HEK293 (cell line): ENCODE results near the gene TOPAZ1.

Experiments
- CTCF ChIA-PET: fragments of 350-600 bp; formaldehyde crosslinking; extraction: SDS; loops from one replicate; lab custom pipeline; 2021; ENCODE audit warnings: antibody characterized with exemption; lab: Yijun Ruan, JAX
- POLR2A ChIA-PET: fragments of 300-600 bp; formaldehyde crosslinking; extraction: SDS; loops from one replicate; lab custom pipeline; 2020; ENCODE audit warnings: antibody characterized with exemption, inconsistent platforms; lab: Yijun Ruan, JAX
- H3K27ac ChIP-seq: fragments of 200-500 bp; sonication (Bioruptor generic); 2 replicates; pipeline ENCODE4 v1.5.1; 2014; ENCODE audit warnings: low read depth, low read length, control low read depth, inconsistent platforms; ENCODE audit errors: extremely low read depth
- H3K36me3 ChIP-seq, 2 experiments: fragments of 200-500 bp in 1 of 2; sonication (Bioruptor generic) in 1 of 2; 1 replicate in 1 of 2; 2 replicates in 1 of 2; pipeline ENCODE4 v1.5.1; 2014 to 2017; ENCODE audit warnings: inconsistent platforms in 2 of 2, low read length in 2 of 2; ENCODE audit not compliant: control insufficient read depth in 2 of 2, insufficient read depth in 1 of 2
- H3K4me1 ChIP-seq: fragments of 200-500 bp; sonication (Bioruptor generic); 2 replicates; pipeline ENCODE4 v1.5.1; 2014; ENCODE audit warnings: mild to moderate bottlenecking, low read length, inconsistent platforms; ENCODE audit not compliant: control insufficient read depth, insufficient read depth
- H3K4me3 ChIP-seq: 2 replicates; pipeline ENCODE4 v1.5.1; 2011; ENCODE audit warnings: low read depth, mild to moderate bottlenecking, control low read depth, low read length, moderate library complexity
- H3K9me3 ChIP-seq: fragments of 200-500 bp; sonication (Bioruptor generic); 2 replicates; pipeline ENCODE4 v1.5.1; 2014; ENCODE audit warnings: low read depth, low read length, inconsistent platforms; ENCODE audit not compliant: control insufficient read depth, insufficient read depth
- SETDB1 ChIP-seq: IDR thresholded peaks from one replicate; pipeline ENCODE4 v1.6.1; 2017; ENCODE audit warnings: mild to moderate bottlenecking, low read length, moderate library complexity, mixed read lengths; ENCODE audit not compliant: insufficient read length
- TSHZ1 ChIP-seq: fragments of 450-650 bp; formaldehyde crosslinking; IDR thresholded peaks from 2 replicates; pipeline ENCODE4 v1.5.1; 2016; ENCODE audit warnings: missing biosample characterization, missing genetic modification characterization, borderline replicate concordance
- ZBTB7A ChIP-seq: fragments of 450-650 bp; formaldehyde crosslinking; IDR thresholded peaks from 2 replicates; pipeline ENCODE4 v1.5.1; 2016; ENCODE audit warnings: low read depth, missing biosample characterization, missing genetic modification characterization
- ZFP3 ChIP-seq: fragments of 450-650 bp; formaldehyde crosslinking; IDR thresholded peaks from 2 replicates; pipeline ENCODE4 v1.5.1; 2016; ENCODE audit warnings: low read depth, missing biosample characterization, missing genetic modification characterization
- ZFP69B ChIP-seq: fragments of 450-650 bp; formaldehyde crosslinking; IDR thresholded peaks from 2 replicates; pipeline ENCODE4 v1.5.1; 2016; ENCODE audit warnings: missing biosample characterization, missing genetic modification characterization
- ZNF133 ChIP-seq: fragments of 450-650 bp; formaldehyde crosslinking; IDR thresholded peaks from 2 replicates; pipeline ENCODE4 v1.5.1; 2016; ENCODE audit warnings: missing biosample characterization, missing genetic modification characterization
- ZNF140 ChIP-seq: fragments of 450-650 bp; formaldehyde crosslinking; IDR thresholded peaks from 2 replicates; pipeline ENCODE4 v1.5.1; 2016; ENCODE audit warnings: missing biosample characterization, missing genetic modification characterization
- ZNF366 ChIP-seq: fragments of 450-650 bp; formaldehyde crosslinking; conservative IDR thresholded peaks from 2 replicates; pipeline ENCODE4 v1.5.1; 2016; ENCODE audit warnings: missing biosample characterization, missing genetic modification characterization
- ZNF398 ChIP-seq: fragments of 450-650 bp; formaldehyde crosslinking; IDR thresholded peaks from 2 replicates; pipeline ENCODE4 v1.5.1; 2017; ENCODE audit warnings: missing biosample characterization, missing genetic modification characterization
- ZNF518A ChIP-seq: fragments of 450-650 bp; formaldehyde crosslinking; conservative IDR thresholded peaks from 2 replicates; pipeline ENCODE4 v1.5.1; 2016; ENCODE audit warnings: low read depth, missing biosample characterization, missing genetic modification characterization
- ZNF530 ChIP-seq: fragments of 450-650 bp; formaldehyde crosslinking; IDR thresholded peaks from 2 replicates; pipeline ENCODE4 v1.5.1; 2016; ENCODE audit warnings: low read depth, missing biosample characterization, missing genetic modification characterization
- ZNF660 ChIP-seq: fragments of 450-650 bp; IDR thresholded peaks from 2 replicates; pipeline ENCODE4 v1.5.1; 2018; ENCODE audit warnings: missing biosample characterization, mild to moderate bottlenecking, missing genetic modification characterization
- ZNF776 ChIP-seq: fragments of 450-650 bp; formaldehyde crosslinking; IDR thresholded peaks from 2 replicates; pipeline ENCODE4 v1.5.0; 2017; ENCODE audit warnings: missing biosample characterization, missing genetic modification characterization, borderline replicate concordance

Gene TOPAZ1

GRCh38 chr3:44240061-44240460 lies 1.6 kb upstream of the TOPAZ1 start:
- ChIA-PET POLR2A (no interaction called here), CTCF (no interaction called here)
- Histone ChIP-seq H3K4me3 (no peak overlapping the region), H3K9me3 (no peaks in the 10 kb centered on the region), H3K36me3 (no peaks in the 10 kb centered on the region), H3K27ac (no peak overlapping the region), H3K4me1 (no peaks in the 10 kb centered on the region)
- TF ChIP-seq ZFP69B (tag by site-specific recombination), result no peak

GRCh38 chr3:44242721-44243120 lies 1.0 kb downstream of the TOPAZ1 start:
- no peak overlapping the region for H3K4me3 ChIP-seq
- no peaks in the 10 kb centered on the region for H3K4me1 ChIP-seq
- CTCF ChIA-PET, result no interaction called here
- H3K9me3 ChIP-seq, result no peaks in the 10 kb centered on the region
- TF ChIP-seq ZBTB7A (tag by site-specific recombination) (no peak), ZNF366 (no peak), ZNF530 (no peak)
- no peak overlapping the region for H3K27ac ChIP-seq
- no peaks in the 10 kb centered on the region for H3K36me3 ChIP-seq
- POLR2A ChIA-PET, result no interaction called here

- CTCF ChIA-PET, result interaction anchor here (1.0 kb wide), 1 partner anchor 369 kb away, joined by 3 read pairs; no protein-coding TSS in a partner anchor
- no peaks in the 10 kb centered on the region for H3K9me3 ChIP-seq
- TF ChIP-seq ZNF133 (tag by site-specific recombination) (peak; percentile 46; the same call in 1 of the 2 replicates), ZNF398 (tag by site-specific recombination) (no peak), TSHZ1 (tag by site-specific recombination) (no peak), SETDB1 (peak; percentile 34), ZNF140 (tag by site-specific recombination) (no peak), ZFP3 (tag by site-specific recombination) (no peak)
- H3K27ac ChIP-seq, result no peak overlapping the region
- H3K4me1 ChIP-seq, result no peaks in the 10 kb centered on the region
- H3K4me3 ChIP-seq, result no peak overlapping the region
- H3K36me3 ChIP-seq, result no peaks in the 10 kb centered on the region
- POLR2A ChIA-PET, result no interaction called here
Observed at GRCh38 chr3:44248152-44248551, 6.5 kb downstream of the TOPAZ1 start.

- CTCF ChIA-PET, result no interaction called here
- H3K4me1 ChIP-seq, result no peaks in the 10 kb centered on the region
- no peak for TF ChIP-seq ZNF518A (tag by site-specific recombination)
- no peak for TF ChIP-seq ZNF776 (tag by site-specific recombination)
- no peak for TF ChIP-seq ZNF660
- H3K9me3 ChIP-seq, result no peaks in the 10 kb centered on the region
- POLR2A ChIA-PET, result no interaction called here
- H3K4me3 ChIP-seq, result no peak overlapping the region
- H3K36me3 ChIP-seq, result no peaks in the 10 kb centered on the region
- no peak overlapping the region for H3K27ac ChIP-seq
Observed at GRCh38 chr3:44252332-44252959, 10.8 kb downstream of the TOPAZ1 start.
